ENCODE measurements around the gene SPRED1.
A peak's percentile ranks its signal among the peaks of the same experiment; 100 is the strongest.
"Not testable (repeated sequence)": the region's sequence is repeated elsewhere in the genome, so short reads cannot be mapped to it uniquely, and the experiment has no call there.

The SPRED1 gene

DNA sequence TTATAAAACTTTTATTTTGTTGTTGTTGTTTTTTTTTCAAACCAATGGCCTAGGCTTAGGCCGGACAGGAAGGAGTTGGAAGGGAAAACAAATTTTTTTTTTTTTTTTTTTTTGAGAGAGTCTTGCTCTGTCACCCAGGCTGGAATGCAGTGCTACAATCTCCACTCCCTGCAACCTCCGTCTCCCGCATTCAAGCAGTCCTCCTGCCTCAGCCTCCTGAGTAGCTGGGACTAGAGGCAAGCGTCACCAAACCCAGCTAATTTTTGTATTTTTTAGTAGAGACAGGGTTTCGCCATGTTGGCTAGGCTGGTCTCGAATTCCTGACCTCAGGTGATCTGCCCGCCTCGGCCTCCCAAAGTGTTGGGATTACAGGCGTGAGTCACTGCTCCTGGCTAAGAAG lies 15.6 kb upstream of the SPRED1 start:
- not testable (repeated sequence) for DNase-seq (ENCODE audit: low read depth)

DNA sequence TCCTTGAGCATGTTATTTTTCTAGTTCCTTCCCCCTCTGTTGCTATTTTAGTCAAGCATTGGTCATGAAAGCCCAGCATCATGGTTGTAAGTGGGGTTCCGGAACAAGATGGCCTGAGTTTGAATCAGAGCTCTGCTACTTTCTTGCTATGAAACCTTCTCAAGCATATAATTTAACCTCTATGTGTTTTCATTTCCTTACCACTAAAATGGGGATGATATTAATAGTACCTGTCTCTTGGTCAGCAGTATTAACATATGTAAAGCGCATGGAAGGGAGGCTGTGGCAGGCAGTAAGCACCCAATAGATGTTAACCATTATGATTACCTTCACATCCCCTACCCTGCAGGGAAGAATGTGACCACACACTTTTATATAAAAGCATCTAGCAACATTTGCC lies 14.3 kb upstream of the SPRED1 start:
- DNase-seq (ENCODE audit: low read depth): no peak

DNA sequence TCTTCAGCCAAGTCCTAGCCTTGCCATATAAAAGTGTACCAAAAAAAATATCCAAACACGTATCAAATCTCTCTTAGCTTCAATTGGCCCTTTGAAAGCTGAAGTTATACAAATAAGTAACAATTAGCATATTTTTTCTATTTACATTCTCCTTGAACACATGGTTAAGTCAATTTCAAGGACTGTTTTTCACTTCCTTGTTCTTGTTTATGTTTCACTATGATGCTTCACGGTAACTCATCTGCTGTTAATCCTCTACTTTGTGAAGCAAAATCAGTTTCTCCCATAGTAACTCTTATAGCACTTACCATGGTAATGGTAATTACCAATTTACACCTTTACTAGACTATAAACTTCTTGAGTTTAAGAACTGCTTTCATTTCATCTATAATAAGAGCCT lies 10.6 kb upstream of the SPRED1 start:
- no peak for DNase-seq (ENCODE audit: low read depth)

DNA sequence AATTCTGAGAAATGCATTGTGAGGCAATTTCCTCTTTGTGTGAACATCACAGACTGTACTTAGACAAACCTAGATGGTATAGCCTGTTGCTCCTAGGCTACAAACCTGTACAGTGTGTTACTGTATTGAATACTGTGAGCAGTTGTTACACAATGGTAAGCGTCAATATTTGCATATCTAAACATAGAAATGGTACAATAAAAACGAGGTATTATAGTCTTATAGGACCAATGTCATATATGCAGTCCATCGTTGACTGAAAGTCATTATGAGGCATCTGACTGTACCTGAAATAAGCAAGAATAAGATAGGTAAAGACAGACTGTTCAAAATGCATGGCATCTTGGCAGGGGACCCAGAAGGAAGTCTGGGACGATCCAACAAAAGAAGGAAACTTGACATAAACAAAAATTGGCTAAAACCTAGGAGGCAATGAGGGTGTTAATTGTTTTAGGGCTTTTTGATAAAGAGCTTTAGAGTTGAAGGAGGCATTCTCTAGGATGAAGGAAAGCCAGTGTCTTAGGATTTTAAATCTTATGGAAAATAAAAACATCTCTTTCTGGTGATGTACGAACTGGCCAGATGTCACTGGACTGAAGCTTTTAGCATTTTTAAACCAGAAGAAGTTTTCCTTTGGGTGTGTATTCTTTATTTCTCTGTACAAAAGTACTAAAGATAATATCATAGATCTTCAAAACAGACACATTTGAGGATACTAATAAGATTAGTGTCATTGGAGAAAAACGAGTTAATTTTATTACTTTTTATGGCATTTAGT lies 9.2 kb upstream of the SPRED1 start:
- DNase-seq (ENCODE audit: low read depth): no peak

DNA sequence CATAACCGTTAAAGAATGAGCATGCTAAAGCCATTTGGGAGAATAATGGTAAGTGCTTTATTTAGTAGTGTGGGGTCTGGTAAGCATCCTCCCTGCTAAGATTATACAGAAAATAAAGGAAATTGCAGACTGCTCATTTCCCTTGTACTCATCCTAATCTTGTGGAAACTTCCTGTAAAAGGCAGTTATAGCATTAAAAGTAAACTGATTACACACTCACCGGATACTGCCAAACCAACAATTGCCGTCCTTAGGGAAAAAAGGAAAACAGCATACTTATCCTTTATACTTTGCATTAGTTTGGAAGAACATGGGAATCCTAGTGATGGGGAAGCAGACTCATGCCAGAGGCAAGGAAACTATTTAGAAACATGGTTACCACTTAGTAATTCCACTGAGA lies 5.3 kb upstream of the SPRED1 start:
- no peak for DNase-seq (ENCODE audit: low read depth)

DNA sequence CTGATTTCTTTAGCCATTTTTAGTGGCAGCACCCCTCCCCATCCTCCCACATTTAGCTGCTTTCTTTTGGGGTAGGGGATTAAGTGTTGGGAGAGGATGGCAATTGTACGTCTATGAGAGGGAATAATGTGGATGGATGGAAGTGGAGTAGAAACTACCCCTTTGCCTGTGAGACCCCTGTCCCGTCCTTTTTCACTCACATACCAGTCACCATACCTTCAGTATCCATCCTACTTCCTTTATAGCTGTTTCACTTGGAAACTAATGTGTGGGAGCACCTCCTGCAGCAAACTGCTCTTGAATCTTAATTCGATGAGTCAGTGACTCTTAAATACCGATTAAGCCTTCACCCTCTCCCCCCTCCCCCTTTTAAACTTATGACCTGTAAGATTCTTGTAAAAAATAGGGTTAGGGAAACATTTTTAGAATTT lies 730 bp downstream of the SPRED1 start:
- DNase-seq (ENCODE audit: low read depth): no peak

DNA sequence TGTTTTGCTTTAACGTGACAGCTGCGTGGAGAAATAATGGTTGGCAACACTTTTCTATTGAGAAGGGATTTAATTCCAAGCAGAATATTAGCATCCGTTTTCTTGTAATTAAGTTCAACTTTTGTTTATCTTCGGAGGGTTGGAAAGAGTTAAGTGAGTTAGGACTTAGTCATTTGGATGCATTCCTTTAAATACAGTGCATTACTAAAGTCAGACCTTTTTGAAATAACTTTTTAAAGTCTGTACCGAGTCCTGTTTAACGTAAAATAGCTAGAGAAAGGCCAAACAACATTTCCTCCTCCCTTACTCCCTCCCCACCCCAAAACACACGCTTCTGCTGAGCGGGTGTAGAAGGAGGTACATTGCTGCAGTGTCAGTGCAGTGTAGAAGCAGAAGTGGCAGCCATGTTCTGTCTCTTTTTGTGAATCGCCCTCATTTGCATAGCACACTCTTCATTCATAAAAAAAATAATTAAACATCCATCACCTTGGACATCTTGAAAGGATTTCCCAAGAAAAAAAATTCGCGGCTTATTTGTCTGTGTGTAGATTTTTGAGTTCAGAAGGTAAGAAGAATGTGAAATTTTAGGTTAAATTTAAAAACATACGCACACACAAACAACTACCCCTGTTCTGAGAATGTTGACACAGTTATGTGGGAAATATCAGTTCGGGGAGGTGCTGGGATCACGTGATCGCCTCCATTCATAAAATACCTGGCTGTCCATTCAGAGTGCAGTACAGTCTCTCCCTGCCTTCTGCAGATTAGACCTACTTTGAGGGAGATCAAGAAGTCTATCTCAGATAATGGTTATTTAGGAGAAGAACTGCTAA lies 1.6 kb downstream of the SPRED1 start:
- peak; percentile 33 for DNase-seq (ENCODE audit: low read depth)

DNA sequence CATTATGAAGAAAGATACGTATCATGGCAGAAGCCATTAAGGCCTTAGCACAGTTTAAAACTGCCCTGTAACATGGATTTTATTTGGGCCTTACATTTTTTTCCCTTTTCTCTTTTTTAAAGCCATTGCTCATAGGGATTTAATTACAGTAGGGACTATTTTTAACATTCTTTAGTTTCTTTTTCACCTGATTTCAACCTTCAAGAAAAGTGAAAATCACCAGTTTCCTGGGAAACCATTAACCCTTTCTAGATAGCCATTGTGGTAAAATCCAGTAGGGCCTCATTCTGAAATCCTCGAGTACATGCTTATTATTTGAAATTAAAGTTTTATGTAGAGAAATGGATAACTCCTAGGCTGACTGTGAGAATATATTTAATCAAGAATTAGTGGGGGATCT lies 3.1 kb downstream of the SPRED1 start:
- DNase-seq (ENCODE audit: low read depth): no peak

DNA sequence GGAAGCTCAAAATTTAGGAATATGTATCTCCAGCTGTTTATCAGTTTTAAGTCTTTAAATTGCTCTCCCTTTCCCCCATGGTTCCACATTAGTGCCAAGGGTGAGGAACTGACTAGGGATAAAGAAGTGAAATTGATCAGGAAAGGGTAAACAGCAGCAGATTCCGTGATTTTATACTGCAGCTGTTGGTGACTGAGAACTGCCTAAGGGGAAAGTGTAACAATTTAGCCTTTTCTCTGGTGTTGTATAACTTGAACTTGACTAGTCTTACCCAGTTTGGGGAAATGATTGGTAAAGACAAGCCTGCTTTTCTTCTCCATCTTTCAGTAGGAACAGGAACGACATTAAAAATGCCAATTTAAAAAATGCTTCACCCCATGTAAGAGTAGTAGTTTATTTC lies 5.0 kb downstream of the SPRED1 start:
- no peak for DNase-seq (ENCODE audit: low read depth)

DNA sequence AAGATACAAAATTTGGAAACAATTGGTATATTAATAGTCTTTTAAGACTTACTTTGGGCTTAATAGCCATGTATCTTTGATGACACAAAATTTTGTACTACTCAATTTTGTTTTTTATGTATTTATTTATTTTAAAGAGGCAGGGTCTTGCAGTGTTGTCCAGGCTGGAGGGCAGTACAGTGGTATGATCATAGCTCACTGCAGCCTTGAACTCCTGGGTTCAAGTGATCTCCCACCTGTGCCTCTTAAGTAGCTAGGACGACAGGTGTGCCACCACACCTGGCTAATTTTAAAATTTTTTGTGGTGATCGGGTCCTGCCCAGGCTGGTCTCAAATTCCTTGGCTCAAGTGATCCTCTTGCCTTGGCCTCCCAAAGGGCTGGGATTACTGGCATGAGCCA lies 6.5 kb downstream of the SPRED1 start:
- no peak for DNase-seq (ENCODE audit: low read depth)

DNA sequence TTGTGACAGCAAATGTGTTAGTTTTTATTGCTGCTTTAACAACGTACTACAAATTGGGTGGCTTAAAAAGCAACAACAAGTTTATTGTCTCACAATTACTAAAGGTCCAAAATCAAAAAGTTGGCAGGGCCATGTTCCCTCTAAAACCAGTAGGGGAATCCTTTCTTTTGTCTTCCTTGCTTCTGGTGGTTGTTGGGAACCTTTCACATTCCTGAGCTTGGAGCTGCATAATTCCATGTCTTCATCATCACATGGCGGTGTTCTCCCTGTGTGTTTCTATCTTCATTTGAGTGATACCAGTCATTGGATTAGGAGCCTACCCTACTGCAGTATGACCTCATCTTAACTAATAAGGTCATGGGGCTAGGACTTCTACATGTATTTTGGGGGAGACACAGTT lies 7.4 kb downstream of the SPRED1 start:
- DNase-seq (ENCODE audit: low read depth): peak; percentile 33

DNA sequence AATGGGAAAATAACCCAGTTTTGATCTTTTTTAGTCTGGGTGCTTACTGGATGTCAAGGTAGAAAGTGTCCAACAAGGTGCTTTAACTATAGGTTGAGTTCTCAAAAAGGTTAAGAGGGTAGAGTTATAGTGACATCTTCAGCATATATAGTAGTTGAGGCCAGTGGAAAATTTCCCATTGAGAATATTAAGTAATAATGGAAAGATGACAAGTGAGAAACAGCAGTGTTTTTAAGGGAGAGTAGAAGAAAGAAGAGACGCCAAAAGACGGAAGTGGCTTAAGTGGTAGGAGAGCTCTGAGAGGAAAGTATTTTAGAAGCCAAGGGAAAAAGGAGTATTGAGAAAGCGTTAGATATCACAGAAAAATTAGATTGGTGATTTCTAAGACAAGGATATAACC lies 10.6 kb downstream of the SPRED1 start:
- DNase-seq (ENCODE audit: low read depth): no peak

DNA sequence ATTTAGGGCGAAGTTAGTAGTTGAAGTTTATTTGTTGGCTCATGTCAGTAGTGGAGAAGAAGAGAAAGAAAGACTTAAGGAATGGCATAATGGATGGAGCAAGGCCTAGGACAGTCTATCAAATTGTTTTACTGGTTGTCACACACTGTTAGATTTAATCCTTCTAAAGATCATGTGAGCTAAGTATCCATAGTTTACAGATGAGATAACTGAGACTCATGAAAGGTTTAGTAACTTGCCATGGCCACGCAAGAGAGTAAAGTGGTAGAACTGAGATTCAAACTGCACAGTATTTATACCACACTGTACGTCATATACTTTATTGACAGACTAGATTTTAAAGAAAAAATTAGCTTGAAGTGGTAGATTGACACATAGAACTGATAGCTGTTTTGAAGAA lies 11.4 kb downstream of the SPRED1 start:
- DNase-seq (ENCODE audit: low read depth): peak; percentile 55

DNA sequence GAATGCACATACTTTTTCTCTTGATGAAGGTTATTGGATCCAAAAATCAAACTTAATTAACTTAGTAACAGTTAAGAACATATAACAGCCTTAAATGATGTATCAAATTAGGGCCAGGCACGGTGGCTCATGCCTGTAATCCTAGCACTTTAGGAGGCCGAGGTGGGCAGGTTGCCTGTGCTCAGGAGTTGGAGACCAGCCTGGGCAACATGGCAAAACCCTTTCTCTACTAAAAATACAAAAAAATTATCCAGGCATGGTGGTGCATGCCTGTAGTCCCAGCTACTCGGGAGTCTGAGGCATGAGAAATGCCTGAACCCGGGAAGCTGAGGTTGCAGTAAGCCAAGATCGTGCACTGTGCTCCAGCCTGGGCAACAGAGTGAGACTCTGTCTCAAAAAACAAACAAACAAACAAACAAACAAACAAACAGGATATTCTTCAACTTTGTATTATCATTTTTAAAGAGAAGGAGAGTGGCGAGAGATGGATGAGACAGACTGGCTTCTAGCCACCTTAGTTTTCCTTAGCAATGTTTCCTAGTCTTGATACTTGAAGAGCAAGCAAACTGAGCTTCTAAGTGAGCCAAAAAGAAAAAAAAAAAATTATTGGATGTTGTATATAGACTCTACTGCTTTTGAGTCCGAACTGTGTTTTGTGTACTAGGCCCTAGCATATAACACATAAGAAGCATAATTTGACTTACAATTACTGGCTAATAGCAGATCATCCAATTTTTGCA lies 13.8 kb downstream of the SPRED1 start:
- no peak for DNase-seq (ENCODE audit: low read depth)

DNA sequence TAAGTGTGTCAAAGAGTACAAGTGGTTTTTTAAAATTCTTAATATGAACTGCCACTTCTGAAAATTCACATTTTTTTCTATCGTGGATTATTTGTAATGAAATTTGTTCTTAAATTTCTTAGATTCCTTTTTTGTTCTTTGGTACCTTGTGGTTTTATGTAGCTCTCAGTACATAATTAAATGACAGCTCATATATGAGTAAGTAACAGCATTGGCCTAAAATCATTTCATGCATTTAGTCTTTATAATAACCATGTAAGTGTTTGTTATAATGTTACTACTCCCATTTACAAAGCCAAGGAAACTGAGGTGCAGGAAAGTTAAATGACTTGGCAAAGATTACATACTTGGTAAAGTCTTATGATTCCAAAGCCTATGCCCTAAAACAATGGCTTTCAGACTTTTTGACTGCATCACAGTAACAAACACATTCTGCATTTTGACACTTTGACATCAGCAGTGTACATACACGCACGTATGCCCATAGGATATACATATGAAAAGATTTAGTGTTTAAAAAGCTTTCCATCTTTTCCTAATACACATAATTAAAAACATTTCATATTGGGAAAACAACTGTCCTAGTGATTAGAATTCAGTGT lies 14.9 kb downstream of the SPRED1 start:
- no peak for DNase-seq (ENCODE audit: low read depth)

DNA sequence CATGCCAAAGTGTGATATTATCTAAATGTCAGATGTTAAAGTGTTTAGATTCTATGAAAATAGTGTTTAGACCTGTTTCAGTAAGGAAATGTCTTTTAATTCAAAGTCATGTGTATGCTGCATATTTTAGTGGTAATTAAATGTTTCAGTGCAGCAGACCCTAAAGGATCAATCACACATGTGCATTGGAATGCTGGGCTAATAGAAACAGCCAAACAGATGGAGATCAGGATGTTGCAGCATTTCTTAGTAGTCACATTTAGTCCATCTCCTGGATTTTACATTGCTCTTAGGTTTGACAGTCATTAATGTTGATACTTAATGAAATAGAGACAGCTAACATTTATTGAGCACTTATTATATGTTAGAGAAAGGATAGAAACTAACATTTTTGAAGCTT lies 18.5 kb downstream of the SPRED1 start:
- DNase-seq (ENCODE audit: low read depth): no peak

DNA sequence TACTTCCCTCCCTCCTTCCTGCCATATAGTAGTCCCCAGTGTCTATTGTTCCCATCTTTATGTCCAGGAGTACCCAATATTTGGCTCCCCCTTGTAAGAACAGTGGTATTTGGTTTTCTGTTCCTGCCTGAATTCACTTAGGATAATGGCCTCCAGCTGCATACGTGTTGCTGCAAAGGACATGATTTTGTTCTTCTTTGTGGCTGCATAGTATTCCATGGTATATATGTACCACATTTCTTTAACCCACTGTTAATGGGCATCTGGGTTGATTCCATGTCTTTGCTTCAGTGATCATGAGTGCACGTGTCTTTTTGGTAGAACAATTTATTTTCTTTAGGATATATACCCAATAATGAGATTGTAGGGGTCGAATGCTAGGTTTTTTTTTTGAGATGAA lies 19.3 kb downstream of the SPRED1 start:
- no peak for DNase-seq (ENCODE audit: low read depth)

DNA sequence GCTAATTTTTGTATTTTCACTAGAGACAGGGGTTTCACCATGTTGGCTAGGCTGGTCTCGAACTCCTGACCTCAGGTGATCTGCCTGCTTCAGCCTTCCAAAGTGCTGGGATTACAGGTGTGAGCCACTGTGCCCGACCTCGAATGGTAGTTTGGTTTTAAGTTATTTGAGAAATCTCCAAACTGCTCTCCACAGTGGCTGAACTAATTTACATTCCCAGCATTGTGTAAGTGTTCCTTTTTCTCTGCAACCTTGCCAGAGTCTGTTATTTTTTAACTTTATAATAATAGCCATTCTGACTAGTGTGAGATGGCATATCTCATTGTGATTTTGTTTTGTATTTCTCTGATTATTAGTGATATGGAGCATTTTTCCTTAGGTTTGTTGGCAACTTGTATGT lies 19.8 kb downstream of the SPRED1 start:
- DNase-seq (ENCODE audit: low read depth): not testable (repeated sequence)

DNA sequence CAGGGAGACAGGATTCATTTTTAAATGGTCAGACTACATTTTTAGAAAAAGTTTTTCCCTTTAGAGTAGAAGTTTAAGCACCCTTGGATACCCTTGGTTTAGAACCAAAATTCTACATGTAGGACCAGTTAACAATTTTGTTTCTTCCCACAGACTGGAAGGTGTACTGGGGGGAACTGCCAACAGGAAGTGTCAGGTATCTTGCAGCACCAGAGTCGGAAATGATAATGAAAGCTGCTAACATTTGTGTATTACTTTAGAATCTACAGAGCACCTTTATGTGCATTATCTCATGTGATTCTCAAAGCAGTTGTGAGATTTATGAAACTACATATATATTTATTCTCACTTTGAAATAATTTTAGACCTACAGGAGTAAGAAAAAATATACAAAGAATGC lies 21.5 kb downstream of the SPRED1 start:
- DNase-seq (ENCODE audit: low read depth): no peak

DNA sequence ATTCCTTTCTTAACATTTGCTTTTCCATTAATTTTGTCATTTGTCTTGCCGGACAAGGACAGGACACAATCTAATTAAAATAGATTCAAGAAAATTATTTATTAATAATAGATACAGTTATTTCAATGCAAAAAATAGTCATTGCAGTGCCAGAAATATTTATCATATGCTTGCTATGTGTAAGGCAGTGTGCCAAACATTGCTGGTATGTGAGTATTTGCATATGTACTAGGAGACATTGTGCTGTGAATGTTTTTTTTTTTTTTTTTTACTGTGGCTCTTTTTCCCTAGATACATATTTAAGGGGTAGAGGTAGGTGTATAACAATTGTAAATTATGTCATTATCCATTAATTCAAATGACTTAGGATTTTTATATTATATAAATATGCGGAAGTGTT lies 23.3 kb downstream of the SPRED1 start:
- no peak for DNase-seq (ENCODE audit: low read depth)

DNA sequence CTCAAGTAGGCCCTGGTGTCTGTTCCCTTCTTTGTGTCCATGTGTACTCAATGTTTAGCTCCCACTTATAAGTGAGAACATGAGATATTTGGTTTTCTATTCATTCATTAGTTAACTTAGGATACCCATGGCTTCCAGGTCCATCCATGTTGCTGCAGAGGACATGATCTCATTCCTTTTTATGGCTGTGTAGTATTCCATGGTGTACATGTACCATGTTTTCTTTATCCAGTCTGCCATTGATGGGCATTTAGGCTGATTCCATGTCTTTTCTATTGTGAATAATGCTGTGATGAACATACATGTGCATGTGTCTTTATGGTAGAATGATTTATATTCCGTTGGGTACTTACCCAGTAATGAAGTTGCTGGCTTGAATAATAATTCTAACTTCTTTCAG lies 24.6 kb downstream of the SPRED1 start:
- DNase-seq (ENCODE audit: low read depth): not testable (repeated sequence)

DNA sequence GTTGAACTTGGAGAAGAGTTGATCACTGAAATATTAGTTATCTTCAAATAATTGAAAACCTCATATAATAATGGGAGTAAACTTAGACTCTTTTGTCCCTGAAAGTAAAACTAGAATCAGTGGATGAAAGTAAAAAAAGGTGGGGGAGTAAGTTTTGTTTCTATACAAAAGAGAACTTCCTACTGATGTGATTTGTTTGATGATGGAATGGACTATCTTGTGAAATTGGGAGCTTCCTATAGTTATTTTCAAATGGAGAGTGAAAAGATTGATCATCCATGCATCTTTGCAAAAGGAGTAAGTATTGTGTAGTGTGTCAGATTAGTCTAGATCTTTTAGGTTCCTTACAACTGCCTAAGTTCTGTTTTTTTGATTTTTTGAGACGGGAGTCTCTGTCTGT lies 28.4 kb downstream of the SPRED1 start:
- no peak for DNase-seq (ENCODE audit: low read depth)

All from GM04503 (cell line).